B cell (primary cell): Measurements from ENCODE around the gene MCM7. TPM values are rescaled to one million over a fixed set of nuclear protein-coding genes. Genes with fewer than 3 reads are reported as not detected.

Source experiments
- ATAC-seq: fragments of 200-7000 bp; cut with Tn5 transposase; one replicate; pipeline ENCODE4 v1.10.0; 2021; ENCODE audit warnings: low read depth, mild to moderate bottlenecking, moderate number of reproducible peaks, moderate library complexity
- CTCF ChIA-PET: fragments of 350-600 bp; sonication (Branson Sonifier 250); formaldehyde crosslinking; loops from one replicate; lab custom pipeline; 2021; ENCODE audit warnings: antibody characterized with exemption, inconsistent platforms; lab: Charles Lee
- POLR2A ChIA-PET: fragments of 350-600 bp; sonication (Branson Sonifier 250); formaldehyde crosslinking; loops from one replicate; lab custom pipeline; 2021; ENCODE audit warnings: antibody characterized with exemption; lab: Charles Lee
- DNase-seq: peaks from one replicate; pipeline ENCODE4 v3.0.0; 2013
- H2AFZ ChIP-seq: 2 replicates; pipeline ENCODE4 v1.6.1; 2012; ENCODE audit warnings: mild to moderate bottlenecking, low read depth, low read length; ENCODE audit not compliant: insufficient read depth, poor library complexity, severe bottlenecking
- H3K27ac ChIP-seq, 2 donors: 1 replicate in 1 of 2; 2 replicates in 1 of 2; pipeline ENCODE4 v1.5.1; 2012 to 2013; ENCODE audit warnings: low read length in 2 of 2, mild to moderate bottlenecking in 2 of 2, moderate library complexity in 1 of 2
- H3K27me3 ChIP-seq, 4 experiments: fragments of 200-600 bp in 1 of 4; sonication (generic) in 1 of 4; replicated peaks in 1 of 4; 1 replicate in 2 of 4; 2 replicates in 2 of 4; pipeline versions ENCODE4 v1.6.1 to v1.7.0; 2013 to 2016; ENCODE audit warnings: low read length in 3 of 4, mild to moderate bottlenecking in 2 of 4, mixed read lengths in 1 of 4, moderate library complexity in 1 of 4; ENCODE audit not compliant: insufficient read depth in 4 of 4, control insufficient read depth in 3 of 4; ENCODE audit errors: control extremely low read depth in 1 of 4
- H3K36me3 ChIP-seq, 2 experiments: replicated peaks in 1 of 2; 1 replicate in 1 of 2; 2 replicates in 1 of 2; pipeline versions ENCODE4 v1.6.1 to v1.7.1; 2013; ENCODE audit warnings: low read length in 1 of 2; ENCODE audit not compliant: insufficient read depth in 2 of 2, control insufficient read depth in 1 of 2; ENCODE audit errors: control extremely low read depth in 1 of 2, extremely low read depth in 1 of 2
- H3K4me1 ChIP-seq, 2 donors: fragments of 200-600 bp in 1 of 2; sonication (generic) in 1 of 2; 1 replicate in 1 of 2; 2 replicates in 1 of 2; pipeline versions ENCODE4 v1.5.1 to v1.6.1; 2013 to 2017; ENCODE audit warnings: low read length in 2 of 2; ENCODE audit not compliant: control insufficient read depth in 2 of 2, insufficient read depth in 2 of 2
- H3K4me2 ChIP-seq: replicated peaks from 2 replicates; pipeline ENCODE3; 2012; ENCODE audit warnings: mild to moderate bottlenecking, low read depth, low read length; ENCODE audit not compliant: poor library complexity, severe bottlenecking
- H3K4me3 ChIP-seq, 5 experiments: fragments of 200-600 bp in 1 of 5; sonication (generic) in 1 of 5; 1 replicate in 3 of 5; 2 replicates in 2 of 5; pipeline versions ENCODE4 v1.5.1 to v1.7.0; 2011 to 2016; ENCODE audit warnings: low read length in 4 of 5, mild to moderate bottlenecking in 4 of 5, low read depth in 2 of 5, control low read depth in 1 of 5, moderate library complexity in 1 of 5; ENCODE audit not compliant: insufficient read depth in 1 of 5; ENCODE audit errors: control extremely low read depth in 1 of 5, extremely low read depth in 1 of 5
- H3K79me2 ChIP-seq: fragments of 200-600 bp; sonication (generic); one replicate; pipeline ENCODE4 v1.6.0; 2016; ENCODE audit warnings: low read length; ENCODE audit not compliant: control insufficient read depth, insufficient read depth
- H3K9ac ChIP-seq: fragments of 200-600 bp; sonication (generic); 2 replicates; pipeline ENCODE4 v1.6.1; 2017; ENCODE audit warnings: mild to moderate bottlenecking, low read length, moderate library complexity
- H3K9me3 ChIP-seq, 3 donors: one replicate each; pipeline versions ENCODE4 v1.6.1 to v1.7.1; 2013; ENCODE audit warnings: low read length in 2 of 3; ENCODE audit not compliant: control insufficient read depth in 2 of 3, insufficient read depth in 1 of 3; ENCODE audit errors: control extremely low read depth in 1 of 3
- H4K20me1 ChIP-seq: 2 replicates; pipeline ENCODE4 v1.6.0; 2012; ENCODE audit warnings: mild to moderate bottlenecking, low read length; ENCODE audit not compliant: insufficient read depth, control insufficient read depth, poor library complexity, severe bottlenecking
- H3K27ac Mint-ChIP-seq: one replicate; pipeline ENCODE4 v1.8.0; 2021; ENCODE audit warnings: mixed read lengths
- H3K27me3 Mint-ChIP-seq: one replicate; pipeline ENCODE4 v1.8.0; 2021; ENCODE audit warnings: mixed read lengths
- H3K4me1 Mint-ChIP-seq: one replicate; pipeline ENCODE4 v1.8.0; 2021; ENCODE audit warnings: mixed read lengths
- H3K4me3 Mint-ChIP-seq: one replicate; pipeline ENCODE4 v1.8.0; 2021; ENCODE audit warnings: mixed read lengths
- H3K9me3 Mint-ChIP-seq: one replicate; pipeline ENCODE4 v1.8.0; 2022; ENCODE audit warnings: mixed read lengths; ENCODE audit not compliant: insufficient read depth
- CTCF ChIP-seq: fragments of 200-600 bp; IDR thresholded peaks from one replicate; pipeline ENCODE4 v1.8.0; 2022; ENCODE audit warnings: antibody characterized with exemption, mild to moderate bottlenecking
- EZH2 ChIP-seq: IDR thresholded peaks from 2 replicates; pipeline ENCODE4 v1.6.1; 2012; ENCODE audit warnings: borderline replicate concordance, low read depth, mild to moderate bottlenecking, moderate library complexity, low read length; ENCODE audit not compliant: insufficient read depth, poor library complexity, severe bottlenecking
- WGBS: methylation state at CpG from one replicate; pipeline ENCODE4 v1.1.5; 2013; ENCODE audit warnings: missing lambda C conversion rate; ENCODE audit not compliant: insufficient coverage; 5-methylcytosine and 5-hydroxymethylcytosine counted together
- intact Hi-C: fragments of 100-400 bp; cut with micrococcal nuclease; formaldehyde crosslinking; loops from one replicate; pipeline ENCODE4 v1.10.0; 2022
- polyA plus RNA-seq: library from polyadenylated mRNA; depleted of rRNA; stranded (reverse); fragments of >200 nt; gene quantifications from 2 replicates; pipeline ENCODE4 v1.2.3, GENCODE V29; 2012
- total RNA-seq, 2 donors: library from RNA; stranded (reverse); fragments of 120-200 nt in 1 of 2; gene quantifications; 1 replicate in 1 of 2; 2 replicates in 1 of 2; pipeline versions ENCODE4 v1.2.3 to v1.2.4, GENCODE V29; 2013 to 2022

Gene MCM7
- total and polyA plus RNA-seq, 2 donors (not counting 1 experiment from before 2014, with no cell fraction given) = 154 to 171 TPM

- no peaks in the 10 kb centered on the region for H3K36me3 ChIP-seq
- Mint-ChIP-seq H3K27me3 (no peaks in the 10 kb centered on the region), H3K9me3 (no peaks in the 10 kb centered on the region), H3K27ac (peak overlapping the region; percentile 88), H3K4me3 (peak overlapping the region; percentile 72), H3K4me1 (peaks cover 18% of the 10 kb centered on the region)
- TF ChIP-seq EZH2 (no peak), CTCF (no peak)
- peak; percentile 55 for DNase-seq
- H3K4me2 ChIP-seq = peak overlapping the region; percentile 73
- H3K27ac ChIP-seq = peak overlapping the region in 1 of 2 donors; percentile 63
- no peaks in the 10 kb centered on the region for H4K20me1 ChIP-seq
- WGBS = 92% methylated on average over 6 of the region's 13 CpGs
- ATAC-seq = peak; percentile 61
- H3K9me3 ChIP-seq = no peaks in the 10 kb centered on the region
- CTCF ChIA-PET = interaction anchor here (0.5 to 2.9 kb wide), 11 partner anchors 9 to 290 kb away, joined by 3 to 17 read pairs (median 3); partner anchors contain the start of genes LAMTOR4 and ZCWPW1
- peaks cover 10 to 25% of the 10 kb centered on the region in 2 donors for H3K4me1 ChIP-seq
- no peaks in the 10 kb centered on the region for H3K79me2 ChIP-seq
- H3K9ac ChIP-seq = peak overlapping the region; percentile 48
- peak overlapping the region; percentile 71 for H2AFZ ChIP-seq
- H3K27me3 ChIP-seq = no peaks in the 10 kb centered on the region
- POLR2A ChIA-PET = interaction anchor here (0.6 to 1.1 kb wide), 4 partner anchors 11 to 62 kb away, joined by 3 to 5 read pairs (median 4); partner anchors contain the start of gene LAMTOR4
- peak overlapping the region in 2 of 5 experiments; percentile 15 to 20 for H3K4me3 ChIP-seq
- intact Hi-C loops = no loop called here
Observed at GRCh38 chr7:100137851-100138760, 36.9 kb upstream of the MCM7 start.
